ENCODE measurements around the gene PRR5L.
"Not testable (repeated sequence)": the region's sequence is repeated elsewhere in the genome, so short reads cannot be mapped to it uniquely, and the experiment has no call there.

Gene PRR5L

DNA sequence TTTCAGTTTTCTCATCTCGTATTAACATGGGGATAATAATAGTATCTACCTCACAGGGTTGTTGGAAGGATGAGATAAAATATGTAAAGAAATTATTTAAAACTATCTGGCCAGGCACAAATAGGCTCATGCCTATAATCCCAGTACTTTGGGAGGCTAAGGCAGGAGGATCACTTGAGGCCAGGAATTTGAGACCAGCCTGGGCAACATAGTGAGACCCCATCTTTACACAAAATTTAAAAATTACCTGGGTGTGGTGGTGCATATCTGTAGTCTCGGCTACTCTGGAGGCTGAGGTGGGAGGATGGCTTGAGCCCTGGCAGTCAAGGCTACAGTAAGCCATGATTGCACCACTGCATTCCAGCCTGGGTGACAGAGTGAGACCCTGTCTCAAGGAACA is 215.0 kb downstream of the PRR5L start:
- DNase-seq = not testable (repeated sequence)

DNA sequence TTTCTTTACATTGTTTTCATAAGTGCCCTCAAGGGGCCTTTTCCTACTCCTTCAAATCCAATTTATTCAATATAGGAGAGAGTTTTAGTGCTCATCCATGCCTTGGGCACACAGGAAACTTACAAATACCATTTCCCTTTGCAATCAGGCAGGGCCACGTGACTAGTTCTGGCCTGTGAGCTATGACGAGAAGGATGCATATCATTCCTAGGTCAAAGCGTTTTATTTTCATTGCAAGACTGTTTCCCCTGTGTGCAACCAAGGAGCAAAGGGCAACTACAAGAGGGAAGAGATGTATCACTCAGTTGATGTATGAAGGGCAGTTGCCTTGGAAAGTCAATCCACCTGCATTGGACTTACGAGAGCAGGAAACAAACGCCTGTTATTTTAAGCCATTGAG is 215.9 kb downstream of the PRR5L start:
- DNase-seq = no peak

DNA sequence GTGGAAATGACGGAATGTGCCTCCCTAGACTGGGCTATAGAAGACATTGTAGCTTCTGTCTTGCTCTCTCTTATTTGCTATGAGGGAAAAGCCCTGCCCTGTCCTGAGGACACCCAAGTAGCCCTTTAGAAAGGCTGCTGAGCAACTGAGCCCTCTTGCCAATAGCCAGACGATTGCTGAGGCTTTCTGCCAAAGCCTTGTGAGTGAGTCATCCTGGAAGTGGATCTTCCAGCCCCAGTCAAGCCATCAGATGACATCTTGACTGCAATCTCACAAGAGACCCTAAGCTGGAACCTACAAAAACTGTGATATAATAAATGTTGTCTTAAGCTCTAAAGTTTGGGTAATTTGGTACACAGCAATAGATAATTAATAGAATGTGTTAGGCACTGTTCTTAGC is 217.9 kb downstream of the PRR5L start:
- DNase-seq = no peak
